ENCODE data around the gene CXCR5. TPM values are rescaled to one million over a fixed set of nuclear protein-coding genes. Genes with fewer than 3 reads are reported as not detected.

CXCR5 gene
- total and polyA plus RNA-seq, 7 donors: 0.14 to 0.25 (median 0.19) TPM; not detected in 3

DNA sequence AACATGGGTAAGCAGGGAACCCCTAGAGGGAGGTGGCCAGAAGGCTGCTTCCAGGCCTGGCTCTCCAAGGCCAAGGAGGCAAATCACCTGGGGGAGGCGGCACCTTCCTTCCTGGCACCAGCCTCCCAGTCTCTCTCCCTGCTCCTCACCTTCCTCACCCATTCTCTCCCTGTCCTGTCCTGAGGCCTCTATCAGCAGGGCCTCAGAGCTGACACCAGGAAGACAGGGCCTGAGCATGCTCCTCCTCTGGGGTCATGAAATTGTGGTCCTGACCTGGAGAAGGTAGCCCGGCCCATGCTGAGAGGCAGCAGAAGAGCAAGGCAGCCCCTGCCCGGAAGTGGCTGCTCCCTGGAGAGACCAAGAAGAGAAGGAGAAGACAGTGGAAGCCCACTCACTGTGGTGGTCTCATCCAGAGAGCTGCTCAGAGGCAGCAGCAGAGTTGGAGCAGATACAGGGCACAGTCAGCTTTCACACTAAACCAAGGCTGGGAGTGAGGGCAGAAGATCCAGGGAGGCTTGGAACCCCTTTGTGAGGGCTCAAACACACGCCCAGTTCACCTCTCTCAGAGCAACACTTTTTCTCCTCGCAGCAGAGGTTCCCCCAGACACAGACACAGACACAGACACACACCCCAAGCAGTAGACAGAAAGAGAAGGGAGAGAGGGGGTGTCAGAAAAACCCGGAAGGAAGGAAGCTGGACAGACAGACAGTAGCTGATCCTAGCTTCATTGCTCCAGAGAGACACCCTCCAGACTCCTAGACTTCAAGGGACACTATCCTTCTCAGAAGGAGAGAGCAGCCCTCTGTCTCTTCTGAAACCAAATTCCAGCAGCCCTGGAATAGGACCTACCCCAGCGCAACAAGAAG, 40.3 kb downstream of the CXCR5 start:
- intact Hi-C loops (cut with DNase I): no loop called here
- DNase-seq (no peak), ATAC-seq (no peak)
- peak overlapping the region; percentile 98 for H3K27ac ChIP-seq
- H3K27me3 ChIP-seq (ENCODE audit: insufficient read depth in 3 of 3, low read length in 2 of 3): no peaks in the 10 kb centered on the region
- H3K9me3 ChIP-seq: no peaks in the 10 kb centered on the region
- TF ChIP-seq, protein P1, sequence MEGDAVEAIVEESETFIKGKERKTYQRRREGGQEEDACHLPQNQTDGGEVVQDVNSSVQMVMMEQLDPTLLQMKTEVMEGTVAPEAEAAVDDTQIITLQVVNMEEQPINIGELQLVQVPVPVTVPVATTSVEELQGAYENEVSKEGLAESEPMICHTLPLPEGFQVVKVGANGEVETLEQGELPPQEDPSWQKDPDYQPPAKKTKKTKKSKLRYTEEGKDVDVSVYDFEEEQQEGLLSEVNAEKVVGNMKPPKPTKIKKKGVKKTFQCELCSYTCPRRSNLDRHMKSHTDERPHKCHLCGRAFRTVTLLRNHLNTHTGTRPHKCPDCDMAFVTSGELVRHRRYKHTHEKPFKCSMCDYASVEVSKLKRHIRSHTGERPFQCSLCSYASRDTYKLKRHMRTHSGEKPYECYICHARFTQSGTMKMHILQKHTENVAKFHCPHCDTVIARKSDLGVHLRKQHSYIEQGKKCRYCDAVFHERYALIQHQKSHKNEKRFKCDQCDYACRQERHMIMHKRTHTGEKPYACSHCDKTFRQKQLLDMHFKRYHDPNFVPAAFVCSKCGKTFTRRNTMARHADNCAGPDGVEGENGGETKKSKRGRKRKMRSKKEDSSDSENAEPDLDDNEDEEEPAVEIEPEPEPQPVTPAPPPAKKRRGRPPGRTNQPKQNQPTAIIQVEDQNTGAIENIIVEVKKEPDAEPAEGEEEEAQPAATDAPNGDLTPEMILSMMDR (IDR thresholded peaks at IDR 0.05): no peak
- peak overlapping the region; percentile 96 for H3K4me3 ChIP-seq
- WGBS, 3 donors: 6 to 17% (median 12%) methylated on average over 7 of the region's 7 CpGs
- peaks cover 53% of the 10 kb centered on the region for H3K4me1 ChIP-seq
- no peaks in the 10 kb centered on the region for H3K36me3 ChIP-seq (ENCODE audit: insufficient read depth in 1 of 2, low read depth in 1 of 2)

DNA sequence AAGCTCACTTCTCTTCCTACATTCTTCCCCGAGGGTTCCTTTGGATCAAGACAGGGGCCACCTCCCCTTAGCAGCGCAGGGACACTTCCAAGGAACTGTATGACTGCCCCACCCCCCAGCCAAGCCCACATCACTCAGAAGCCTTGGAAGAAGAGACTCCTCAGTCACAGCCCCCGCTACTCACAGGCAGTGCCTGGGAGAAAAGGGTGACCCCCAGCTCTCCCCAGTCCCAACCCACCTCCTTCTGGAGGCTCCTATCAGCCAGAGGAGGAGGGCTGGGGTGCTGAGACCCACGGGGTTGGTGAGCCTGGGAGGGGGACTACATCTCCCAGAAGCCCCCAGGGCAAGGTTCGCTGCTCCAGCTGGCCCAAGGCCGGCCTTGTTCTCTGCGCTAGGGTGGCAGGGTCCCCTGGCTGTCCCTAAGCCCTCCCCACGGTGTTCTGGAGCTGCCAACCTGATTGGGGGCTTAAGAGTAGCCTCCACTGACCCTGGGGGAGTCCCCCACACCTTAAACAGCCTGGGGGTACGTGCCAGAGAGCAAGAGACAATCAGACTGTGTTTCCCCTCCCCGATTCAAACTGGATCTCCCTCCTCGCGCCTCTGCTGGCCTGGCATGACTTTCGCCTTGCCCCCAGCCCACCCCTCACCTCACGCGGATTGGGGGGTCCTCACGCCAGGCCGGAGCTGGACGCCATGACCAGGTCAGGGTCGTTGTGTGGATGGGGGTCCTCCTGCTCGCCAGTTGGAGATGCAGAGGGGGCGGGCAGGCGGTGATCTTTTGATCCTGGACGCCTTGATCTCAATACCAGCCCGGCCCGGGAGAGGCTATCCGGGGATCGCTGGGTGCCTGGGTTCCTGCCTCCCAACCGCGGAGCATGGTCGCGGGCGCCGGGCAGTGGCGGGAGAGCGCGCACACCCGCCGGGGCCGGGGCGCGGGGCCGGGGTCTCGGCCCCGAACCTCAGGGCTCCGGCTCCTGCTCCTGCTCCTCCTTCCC, 41.2 kb downstream of the CXCR5 start:
- no peak for ATAC-seq
- H3K4me1 ChIP-seq: peaks cover 44% of the 10 kb centered on the region

GRCh38 chr11:118927554-118928100, 43.9 kb downstream of the CXCR5 start:
- TF ChIP-seq, protein P1 (IDR thresholded peaks at IDR 0.05): no peak
- intact Hi-C loops (cut with DNase I): loop anchor here (1.0 to 5.0 kb wide), 3 partner anchors 20 to 135 kb away; partner anchors contain the start of genes DDX6 (in 1 of the 2), RPS25 (in 1 of the 2) and TRAPPC4 (in 1 of the 2)
- peaks cover 23% of the 10 kb centered on the region for H3K4me1 ChIP-seq
- DNase-seq: no peak
- WGBS, 3 donors: 3 to 9% (median 5%) methylated on average over 7 of the region's 7 CpGs
- no peak for ATAC-seq
- no peaks in the 10 kb centered on the region for H3K9me3 ChIP-seq
- peak overlapping the region; percentile 79 for H3K4me3 ChIP-seq
- peak overlapping the region; percentile 91 for H3K27ac ChIP-seq
- no peaks in the 10 kb centered on the region for H3K27me3 ChIP-seq (ENCODE audit: insufficient read depth in 3 of 3, low read length in 2 of 3)
- H3K36me3 ChIP-seq (ENCODE audit: insufficient read depth in 1 of 2, low read depth in 1 of 2): no peaks in the 10 kb centered on the region

More for the DNA sequence above, 41.2 kb downstream of the CXCR5 start:
- H3K36me3 ChIP-seq (ENCODE audit: insufficient read depth in 1 of 2, low read depth in 1 of 2): no peaks in the 10 kb centered on the region
- intact Hi-C loops (cut with DNase I): loop anchor here in 1 of 2 donors (5.0 kb wide), 2 partner anchors 92 to 133 kb away; partner anchors contain the start of genes DDX6, RPS25 and TRAPPC4
- H3K9me3 ChIP-seq: no peaks in the 10 kb centered on the region
- WGBS, 3 donors: 0 to 1% (median 1%) methylated on average over 29 to 45 of the region's 45 CpGs
- peak overlapping the region; percentile 98 for H3K27ac ChIP-seq
- no peaks in the 10 kb centered on the region for H3K27me3 ChIP-seq (ENCODE audit: insufficient read depth in 3 of 3, low read length in 2 of 3)
- DNase-seq: peak; percentile 56 to 78
- H3K4me3 ChIP-seq: peak overlapping the region; percentile 96
- TF ChIP-seq, protein P1 (IDR thresholded peaks at IDR 0.05): no peak

GRCh38 chr11:118928101-118928869, 44.6 kb downstream of the CXCR5 start:
- H3K27me3 ChIP-seq (ENCODE audit: insufficient read depth in 3 of 3, low read length in 2 of 3): no peaks in the 10 kb centered on the region
- TF ChIP-seq, protein P1 (IDR thresholded peaks at IDR 0.05): peak; percentile 88
- H3K4me1 ChIP-seq: peaks cover 22% of the 10 kb centered on the region
- H3K36me3 ChIP-seq (ENCODE audit: insufficient read depth in 1 of 2, low read depth in 1 of 2): no peaks in the 10 kb centered on the region
- intact Hi-C loops (cut with DNase I): loop anchor here (1.0 to 5.0 kb wide), 3 partner anchors 21 to 136 kb away; partner anchors contain the start of genes DDX6 (in 1 of the 2), RPS25 (in 1 of the 2) and TRAPPC4 (in 1 of the 2)
- peak; percentile 91 to 96 for DNase-seq
- H3K9me3 ChIP-seq: no peaks in the 10 kb centered on the region
- 0% methylated on average over 32 of the region's 32 CpGs for WGBS, 3 donors
- ATAC-seq: peak; percentile 79 to 88 (median 84)
- H3K27ac ChIP-seq: peak overlapping the region; percentile 91
- H3K4me3 ChIP-seq: peak overlapping the region; percentile 79
